ENCODE measurements around the gene RNF213.

Gene RNF213

DNA sequence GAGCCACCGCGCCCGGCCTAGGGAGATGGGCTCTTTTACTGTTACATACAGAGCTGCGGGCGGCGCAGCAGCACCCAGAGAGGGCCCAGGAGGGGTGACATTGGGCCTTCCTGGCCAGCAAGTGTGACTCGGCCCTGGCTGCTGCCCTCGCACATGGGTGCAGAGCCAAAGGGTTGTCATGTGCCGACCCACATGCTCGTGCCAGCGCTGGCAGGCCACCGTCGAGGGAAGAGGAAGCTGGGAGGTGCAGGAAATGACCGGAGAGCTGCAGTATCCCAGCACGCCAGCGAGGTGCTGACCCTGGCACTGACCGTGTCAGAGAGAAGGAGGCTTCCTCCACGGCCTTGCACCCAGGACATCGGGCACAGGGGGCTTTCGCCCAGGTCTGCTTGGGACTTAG lies 162.3 kb downstream of the RNF213 start:
- no peak for DNase-seq (ENCODE audit: low read depth)
- no peak overlapping the region for H3K4me3 ChIP-seq (ENCODE audit: low read depth, low read length)
- TF ChIP-seq, protein P1, sequence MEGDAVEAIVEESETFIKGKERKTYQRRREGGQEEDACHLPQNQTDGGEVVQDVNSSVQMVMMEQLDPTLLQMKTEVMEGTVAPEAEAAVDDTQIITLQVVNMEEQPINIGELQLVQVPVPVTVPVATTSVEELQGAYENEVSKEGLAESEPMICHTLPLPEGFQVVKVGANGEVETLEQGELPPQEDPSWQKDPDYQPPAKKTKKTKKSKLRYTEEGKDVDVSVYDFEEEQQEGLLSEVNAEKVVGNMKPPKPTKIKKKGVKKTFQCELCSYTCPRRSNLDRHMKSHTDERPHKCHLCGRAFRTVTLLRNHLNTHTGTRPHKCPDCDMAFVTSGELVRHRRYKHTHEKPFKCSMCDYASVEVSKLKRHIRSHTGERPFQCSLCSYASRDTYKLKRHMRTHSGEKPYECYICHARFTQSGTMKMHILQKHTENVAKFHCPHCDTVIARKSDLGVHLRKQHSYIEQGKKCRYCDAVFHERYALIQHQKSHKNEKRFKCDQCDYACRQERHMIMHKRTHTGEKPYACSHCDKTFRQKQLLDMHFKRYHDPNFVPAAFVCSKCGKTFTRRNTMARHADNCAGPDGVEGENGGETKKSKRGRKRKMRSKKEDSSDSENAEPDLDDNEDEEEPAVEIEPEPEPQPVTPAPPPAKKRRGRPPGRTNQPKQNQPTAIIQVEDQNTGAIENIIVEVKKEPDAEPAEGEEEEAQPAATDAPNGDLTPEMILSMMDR (IDR thresholded peaks at IDR 0.05; ENCODE audit: insufficient read depth, low read depth, low read length, missing control alignments) = no peak

DNA sequence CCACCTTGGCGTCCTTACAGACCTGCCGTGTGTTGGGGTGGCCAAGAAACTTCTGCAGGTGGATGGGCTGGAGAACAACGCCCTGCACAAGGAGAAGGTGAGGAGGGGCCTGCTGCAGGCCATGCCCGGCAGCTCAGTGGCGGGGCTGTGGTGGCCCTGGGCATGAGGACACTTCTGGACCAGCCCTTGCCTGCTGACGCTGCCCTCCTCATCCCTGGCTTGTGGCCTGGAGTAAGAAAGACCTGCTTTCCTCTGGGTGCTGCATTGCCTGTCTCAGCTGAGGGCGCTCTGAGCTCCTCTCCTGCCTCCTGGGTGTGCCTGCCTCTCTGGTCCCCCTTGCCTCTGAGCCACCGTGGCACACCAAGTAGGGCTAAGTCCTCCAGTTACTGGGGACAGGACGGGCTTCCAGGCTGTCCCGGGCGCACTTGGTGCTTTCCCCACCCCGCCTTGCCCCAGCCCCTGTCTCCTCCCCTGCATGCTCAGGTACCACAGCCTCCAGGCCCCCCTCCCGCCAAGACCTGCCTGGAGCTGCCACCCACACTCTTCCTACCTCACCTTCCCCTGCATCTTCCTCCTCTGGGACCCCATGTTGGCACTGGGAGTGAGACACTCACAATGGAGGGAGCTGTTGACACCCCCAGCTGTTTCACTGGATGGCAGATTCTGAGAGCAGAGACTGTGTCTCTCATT lies 163.0 kb downstream of the RNF213 start:
- TF ChIP-seq, protein P1 (IDR thresholded peaks at IDR 0.05; ENCODE audit: insufficient read depth, low read depth, low read length, missing control alignments) = no peak
- DNase-seq (ENCODE audit: low read depth) = no peak
- no peak overlapping the region for H3K4me3 ChIP-seq (ENCODE audit: low read depth, low read length)

DNA sequence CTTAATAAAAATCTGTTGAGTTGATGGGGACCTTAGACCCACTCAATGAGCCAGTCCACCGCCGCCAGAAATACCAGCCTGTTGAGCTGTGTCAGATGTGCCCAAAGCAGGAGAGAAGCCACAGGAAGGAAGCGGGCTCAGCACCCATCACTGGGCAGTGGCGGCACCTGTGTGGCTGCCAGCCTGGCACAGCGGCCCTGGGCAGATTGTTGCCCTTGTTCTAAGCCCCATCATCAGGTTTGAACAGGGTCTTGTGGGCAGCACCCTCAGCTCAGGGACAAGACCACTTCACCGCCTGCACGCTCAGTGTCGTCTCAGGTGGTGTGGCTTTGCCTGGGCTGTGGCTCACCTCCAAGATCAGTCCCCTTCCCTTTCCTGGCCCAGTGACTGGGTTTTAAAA lies 163.6 kb downstream of the RNF213 start:
- no peak overlapping the region for H3K4me3 ChIP-seq (ENCODE audit: low read depth, low read length)
- TF ChIP-seq, protein P1 (IDR thresholded peaks at IDR 0.05; ENCODE audit: insufficient read depth, low read depth, low read length, missing control alignments) = no peak
- DNase-seq (ENCODE audit: low read depth) = no peak

DNA sequence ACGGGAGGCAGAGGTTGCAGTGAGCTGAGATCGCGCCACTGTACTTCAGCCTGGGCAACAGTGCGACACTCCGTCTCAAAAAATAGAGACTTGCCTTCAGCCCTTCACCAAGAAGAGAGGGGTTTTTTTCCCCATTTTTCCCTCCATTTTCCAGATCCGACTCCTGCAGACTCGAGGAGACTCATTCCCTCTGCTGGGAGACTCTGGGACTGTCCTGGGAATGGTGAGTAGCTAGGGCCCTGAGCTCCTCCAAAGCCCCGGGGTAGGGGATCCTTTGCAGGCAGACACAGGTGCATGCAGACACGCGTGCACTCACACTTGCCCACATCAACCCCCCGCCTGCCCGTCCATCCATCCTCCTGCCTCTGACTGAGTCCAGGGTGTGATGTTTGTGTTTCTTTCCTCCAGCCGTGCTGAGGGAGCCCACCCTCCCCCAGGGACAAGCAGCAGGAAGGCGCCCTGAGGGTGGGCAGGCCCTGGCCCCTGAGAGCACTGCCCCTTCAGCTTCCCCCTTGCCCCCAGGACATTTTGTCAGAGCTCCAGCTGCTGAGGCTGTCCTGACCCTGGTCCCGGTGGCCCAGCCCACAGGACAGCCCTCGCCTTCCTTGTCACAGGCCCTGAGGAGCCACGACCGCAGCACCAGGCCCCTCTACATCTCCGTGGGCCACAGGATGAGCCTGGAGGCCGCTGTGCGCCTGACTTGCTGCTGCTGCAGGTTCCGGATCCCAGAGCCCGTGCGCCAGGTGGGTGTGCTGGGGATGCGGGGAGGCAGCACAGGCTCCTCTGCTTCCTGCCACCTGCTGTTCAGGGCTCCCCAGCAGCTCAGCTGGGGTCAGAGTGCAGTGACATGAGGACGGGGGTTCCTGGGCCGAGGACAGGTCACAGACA lies 164.5 kb downstream of the RNF213 start:
- TF ChIP-seq, protein P1 (IDR thresholded peaks at IDR 0.05; ENCODE audit: insufficient read depth, low read depth, low read length, missing control alignments) = no peak
- DNase-seq (ENCODE audit: low read depth) = no peak
- H3K4me3 ChIP-seq (ENCODE audit: low read depth, low read length) = no peak overlapping the region

DNA sequence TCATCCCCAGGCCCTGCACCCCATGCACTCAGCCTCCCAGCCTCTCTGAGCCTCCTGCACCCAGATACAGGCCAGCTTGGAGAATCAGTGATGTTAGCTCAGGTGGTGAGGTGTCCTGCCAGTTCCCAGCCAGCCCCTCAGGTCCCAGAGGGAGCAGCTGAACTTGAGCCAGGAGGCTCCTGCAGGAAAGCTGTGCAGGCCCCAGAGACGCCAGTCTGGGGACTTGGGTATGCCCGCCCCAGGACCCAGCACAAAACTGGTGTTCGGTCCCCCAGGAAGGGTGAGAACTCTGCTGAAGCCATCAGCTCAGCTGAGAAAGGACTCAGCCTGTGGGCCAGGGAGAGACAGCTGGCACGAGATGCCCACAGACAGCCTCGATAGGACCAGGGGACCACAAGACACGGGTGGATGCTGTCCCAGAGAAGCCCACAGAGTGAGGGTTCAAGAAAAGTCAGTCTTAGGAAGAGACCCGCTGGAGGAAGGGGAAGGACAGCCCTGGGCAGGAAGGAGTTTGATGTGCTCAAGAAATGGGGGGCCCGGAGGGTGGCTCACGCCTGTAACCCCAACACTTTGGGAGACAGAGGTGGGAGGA lies 165.3 kb downstream of the RNF213 start:
- no peak for DNase-seq (ENCODE audit: low read depth)
- no peak overlapping the region for H3K4me3 ChIP-seq (ENCODE audit: low read depth, low read length)
- TF ChIP-seq, protein P1 (IDR thresholded peaks at IDR 0.05; ENCODE audit: insufficient read depth, low read depth, low read length, missing control alignments) = no peak

DNA sequence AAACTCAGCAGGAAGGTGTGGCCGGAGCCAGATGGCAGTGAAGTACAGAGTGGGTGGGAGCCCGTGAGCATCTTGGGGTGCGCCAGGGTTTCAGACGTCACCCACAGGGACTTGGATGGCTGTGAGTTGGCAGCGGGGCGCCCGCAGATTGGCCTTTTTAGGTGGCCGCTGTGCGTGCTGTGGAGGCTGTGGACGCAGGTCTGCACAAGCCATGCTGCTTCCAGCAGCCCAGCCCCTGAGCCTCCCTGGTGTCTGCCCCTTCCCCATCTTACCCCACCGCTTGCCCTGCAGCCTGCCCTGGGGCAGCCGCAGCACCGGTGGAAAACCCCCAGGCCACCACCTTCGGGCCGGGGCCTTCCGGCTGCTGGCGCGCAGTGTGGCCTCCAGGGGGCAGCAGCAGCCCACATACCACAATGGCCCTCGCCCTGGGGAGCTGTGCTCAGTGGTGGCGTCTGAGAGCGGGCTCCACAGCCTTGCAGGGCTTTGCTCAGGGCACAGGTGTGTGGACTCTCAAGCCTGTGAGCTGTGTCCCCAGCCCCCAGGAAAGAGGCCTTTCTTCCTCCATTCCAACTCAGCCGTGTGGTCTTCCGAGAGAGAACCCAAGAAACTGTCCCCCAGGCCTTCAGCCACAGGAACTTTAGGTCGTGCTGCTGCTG lies 166.1 kb downstream of the RNF213 start:
- H3K4me3 ChIP-seq (ENCODE audit: low read depth, low read length) = no peak overlapping the region
- TF ChIP-seq, protein P1 (IDR thresholded peaks at IDR 0.05; ENCODE audit: insufficient read depth, low read depth, low read length, missing control alignments) = peak; percentile 99
- DNase-seq (ENCODE audit: low read depth) = peak; percentile 82

Measured in GM12865 (cell line).